ENCODE measurements around the gene FSTL3.

Gene FSTL3

DNA sequence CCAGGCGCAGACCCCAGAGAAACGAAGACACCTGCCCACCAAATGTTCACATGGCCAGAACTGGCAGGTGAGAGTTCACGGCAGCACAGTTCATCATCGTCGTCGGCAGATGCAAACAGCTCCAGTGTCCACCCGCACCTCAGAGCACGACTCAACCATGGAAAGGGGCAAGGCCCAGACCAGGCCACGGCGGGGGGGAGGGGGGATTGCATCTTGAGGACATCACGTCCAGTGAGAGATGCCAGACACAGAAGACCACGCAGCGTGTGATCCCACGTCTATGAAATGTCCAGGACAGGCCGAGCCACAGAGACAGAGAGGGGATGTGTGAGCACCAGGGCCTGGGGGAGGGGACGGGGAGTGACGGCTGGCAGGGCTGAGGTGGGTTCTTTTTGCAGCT is 20.5 kb upstream of the FSTL3 start:
- Histone ChIP-seq H3K9me3 (ENCODE audit: control insufficient read depth, low read length) (no peaks in the 10 kb centered on the region), H3K4me1 (ENCODE audit: control insufficient read depth, insufficient read depth, low read length, poor library complexity, severe bottlenecking) (no peaks in the 10 kb centered on the region), H3K4me3 (ENCODE audit: extremely low read depth, insufficient read depth, low read length, poor library complexity, severe bottlenecking) (no peak overlapping the region), H3K27ac (ENCODE audit: low read depth, low read length, severe bottlenecking) (no peak overlapping the region), H3K36me3 (ENCODE audit: control insufficient read depth, insufficient read depth, low read length) (peaks cover 64% of the 10 kb centered on the region)
- 96% methylated on average over 17 of the region's 17 CpGs for WGBS, 2 experiments (ENCODE audit: insufficient coverage in 2 of 2)

DNA sequence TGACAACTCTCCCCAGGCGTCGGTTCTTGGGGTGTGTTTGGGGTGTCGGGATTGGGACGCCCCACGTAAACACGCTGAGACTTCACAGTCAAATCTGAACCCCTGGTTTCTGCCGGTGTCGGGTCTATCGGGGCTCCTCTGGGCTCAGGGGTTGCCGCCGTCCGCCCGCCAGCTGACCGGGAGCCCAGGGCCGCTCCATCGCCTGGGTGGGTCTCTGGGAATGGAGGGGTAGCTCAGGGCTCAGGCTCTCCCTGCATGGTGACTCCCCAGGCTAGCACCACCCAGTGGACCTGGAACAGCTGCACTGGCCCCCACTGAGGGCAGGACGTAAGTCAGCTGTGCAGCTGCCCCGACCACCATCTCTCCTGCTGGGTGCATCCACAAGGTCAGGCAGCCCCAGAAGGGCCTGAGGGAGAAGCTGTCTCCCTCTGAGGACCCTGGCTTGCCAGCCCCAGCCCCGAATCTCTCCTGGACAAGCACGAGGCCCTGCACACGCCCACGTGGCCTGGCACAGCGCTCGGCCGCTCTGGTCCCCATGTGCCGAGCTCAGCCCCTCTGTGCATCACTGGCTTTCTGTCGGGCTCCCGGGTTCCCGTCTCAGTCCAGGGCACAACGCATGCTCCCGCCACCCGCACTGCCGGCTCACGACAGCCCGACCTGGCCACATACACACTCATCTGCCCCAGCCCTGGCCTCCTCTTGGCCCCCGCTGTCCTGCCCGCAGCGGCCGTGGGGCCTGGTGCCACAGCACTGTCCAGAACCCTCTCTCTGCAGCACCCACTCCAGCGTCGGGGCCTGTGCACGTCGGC is 19.2 kb upstream of the FSTL3 start:
- WGBS, 2 experiments (ENCODE audit: insufficient coverage in 2 of 2), result 94% methylated on average over 38 to 43 of the region's 43 CpGs
- no peaks in the 10 kb centered on the region for H3K9me3 ChIP-seq (ENCODE audit: control insufficient read depth, low read length)
- no peak overlapping the region for H3K27ac ChIP-seq (ENCODE audit: low read depth, low read length, severe bottlenecking)
- no peak overlapping the region for H3K4me3 ChIP-seq (ENCODE audit: extremely low read depth, insufficient read depth, low read length, poor library complexity, severe bottlenecking)
- peaks cover 57% of the 10 kb centered on the region for H3K36me3 ChIP-seq (ENCODE audit: control insufficient read depth, insufficient read depth, low read length)
- peaks cover 7% of the 10 kb centered on the region for H3K4me1 ChIP-seq (ENCODE audit: control insufficient read depth, insufficient read depth, low read length, poor library complexity, severe bottlenecking)

DNA sequence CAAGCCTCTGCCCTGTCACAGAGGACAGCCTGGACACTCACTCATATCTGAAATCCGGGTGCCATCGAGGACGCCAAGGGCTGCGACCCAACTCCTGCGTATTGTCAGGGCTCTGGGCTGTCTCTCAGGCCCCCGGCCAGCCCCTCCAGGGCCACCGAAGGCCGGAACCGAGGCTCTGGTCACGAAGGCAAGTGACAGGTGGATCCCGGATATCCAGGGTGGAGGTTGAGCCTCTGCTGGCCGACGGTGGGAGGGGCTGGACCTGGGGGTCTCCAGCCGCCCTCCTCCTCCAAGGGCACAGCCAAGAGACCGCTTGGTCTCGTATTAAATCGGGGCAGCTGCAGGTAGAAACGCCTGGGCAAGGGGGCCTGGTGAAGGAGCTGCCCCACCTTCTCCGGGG is 18.6 kb upstream of the FSTL3 start:
- peaks cover 7% of the 10 kb centered on the region for H3K4me1 ChIP-seq (ENCODE audit: control insufficient read depth, insufficient read depth, low read length, poor library complexity, severe bottlenecking)
- peaks cover 51% of the 10 kb centered on the region for H3K36me3 ChIP-seq (ENCODE audit: control insufficient read depth, insufficient read depth, low read length)
- no peak overlapping the region for H3K27ac ChIP-seq (ENCODE audit: low read depth, low read length, severe bottlenecking)
- WGBS, 2 experiments (ENCODE audit: insufficient coverage in 2 of 2), result 90 to 95% methylated on average over 14 to 19 of the region's 19 CpGs
- no peak overlapping the region for H3K4me3 ChIP-seq (ENCODE audit: extremely low read depth, insufficient read depth, low read length, poor library complexity, severe bottlenecking)
- no peaks in the 10 kb centered on the region for H3K9me3 ChIP-seq (ENCODE audit: control insufficient read depth, low read length)

DNA sequence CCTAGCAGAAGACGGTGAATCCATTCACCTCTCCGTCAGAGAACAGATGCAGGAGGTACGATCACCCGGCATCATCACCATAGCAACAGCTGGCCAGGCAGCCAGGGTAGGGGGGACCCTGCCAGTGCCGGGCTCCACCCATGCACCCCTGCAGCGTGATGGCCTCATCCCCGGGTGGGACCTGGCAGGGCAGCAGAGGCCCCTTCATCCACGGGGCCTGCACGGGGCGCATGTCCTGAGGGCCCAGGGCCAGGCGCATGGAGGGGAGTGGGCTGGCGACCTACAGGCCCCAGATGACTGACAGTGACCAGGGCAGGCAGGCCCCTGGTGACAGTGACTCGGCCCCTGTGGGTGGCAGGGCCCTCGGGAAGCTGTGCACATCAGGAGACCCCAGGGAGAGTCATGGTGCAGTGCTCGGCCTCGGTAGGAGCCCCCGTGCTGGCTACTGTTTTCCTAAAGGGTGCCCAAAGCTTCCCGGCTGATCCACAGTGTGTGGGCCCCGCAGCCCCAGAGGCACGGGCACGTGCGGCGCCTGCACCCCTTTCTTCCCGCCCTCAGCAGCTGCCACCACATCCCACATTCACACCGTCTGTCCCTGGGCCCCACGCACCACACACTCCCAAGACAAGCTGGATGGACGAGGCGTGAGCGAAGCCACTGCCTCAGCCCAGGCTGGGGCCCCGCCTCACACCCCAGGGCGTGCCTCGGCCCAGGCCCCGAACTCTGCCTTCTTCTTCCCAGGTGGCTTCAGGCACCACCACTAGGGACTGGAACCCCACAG is 17.9 kb upstream of the FSTL3 start:
- H3K9me3 ChIP-seq (ENCODE audit: control insufficient read depth, low read length), result no peaks in the 10 kb centered on the region
- H3K4me1 ChIP-seq (ENCODE audit: control insufficient read depth, insufficient read depth, low read length, poor library complexity, severe bottlenecking), result peaks cover 7% of the 10 kb centered on the region
- H3K4me3 ChIP-seq (ENCODE audit: extremely low read depth, insufficient read depth, low read length, poor library complexity, severe bottlenecking), result no peak overlapping the region
- WGBS, 2 experiments (ENCODE audit: insufficient coverage in 2 of 2), result 92 to 96% methylated on average over 31 to 33 of the region's 33 CpGs
- H3K36me3 ChIP-seq (ENCODE audit: control insufficient read depth, insufficient read depth, low read length), result peaks cover 45% of the 10 kb centered on the region
- H3K27ac ChIP-seq (ENCODE audit: low read depth, low read length, severe bottlenecking), result no peak overlapping the region

DNA sequence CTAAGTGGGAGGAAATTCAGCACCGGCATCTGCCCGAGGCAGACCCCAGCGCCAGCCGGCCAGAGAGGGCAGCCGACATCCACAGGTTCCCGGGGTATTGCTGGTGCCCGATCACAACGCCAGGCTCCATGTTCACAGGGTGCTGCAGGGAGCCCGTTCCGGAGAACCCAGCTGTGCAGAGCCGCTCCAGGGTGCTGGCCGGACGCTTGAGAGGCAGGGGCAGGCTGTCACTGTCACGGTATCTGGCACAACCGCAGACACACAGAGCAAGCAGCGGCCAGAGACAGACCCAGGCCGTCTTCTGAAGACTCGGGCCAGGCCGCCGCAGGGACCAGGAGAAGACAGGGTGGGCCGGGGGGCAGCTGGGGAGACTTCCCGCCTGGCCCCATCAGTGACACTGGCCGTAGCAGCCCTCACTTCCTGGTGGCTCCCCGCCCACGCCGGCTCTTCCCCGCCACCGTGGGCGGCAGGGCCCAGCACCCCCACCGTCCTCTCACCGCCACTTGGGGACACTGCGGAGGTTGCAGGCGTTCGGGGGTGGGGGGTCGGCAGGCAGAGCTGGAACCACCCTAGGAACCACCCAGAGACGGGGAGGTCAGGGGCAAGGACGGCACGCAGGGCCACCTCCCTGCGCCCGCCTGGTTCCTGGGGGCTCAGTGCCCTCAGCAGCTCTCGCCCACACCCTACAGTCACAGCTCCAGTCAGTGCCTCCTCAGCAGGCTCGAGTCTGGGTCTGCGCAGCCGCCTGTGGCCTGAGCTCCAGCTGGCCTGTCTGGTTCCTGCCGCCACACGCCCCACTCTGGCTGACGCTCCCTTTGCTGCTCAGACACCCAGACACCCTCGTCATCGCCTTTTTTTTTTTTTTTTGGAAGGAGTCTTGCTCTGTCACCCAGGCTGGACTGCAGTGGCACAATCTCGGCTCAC is 17.0 kb upstream of the FSTL3 start:
- Histone ChIP-seq H3K4me1 (ENCODE audit: control insufficient read depth, insufficient read depth, low read length, poor library complexity, severe bottlenecking) (peaks cover 7% of the 10 kb centered on the region), H3K4me3 (ENCODE audit: extremely low read depth, insufficient read depth, low read length, poor library complexity, severe bottlenecking) (no peak overlapping the region), H3K27ac (ENCODE audit: low read depth, low read length, severe bottlenecking) (no peak overlapping the region), H3K36me3 (ENCODE audit: control insufficient read depth, insufficient read depth, low read length) (peaks cover 38% of the 10 kb centered on the region), H3K9me3 (ENCODE audit: control insufficient read depth, low read length) (no peaks in the 10 kb centered on the region)
- 92 to 94% methylated on average over 41 to 48 of the region's 50 CpGs for WGBS, 2 experiments (ENCODE audit: insufficient coverage in 2 of 2)

DNA sequence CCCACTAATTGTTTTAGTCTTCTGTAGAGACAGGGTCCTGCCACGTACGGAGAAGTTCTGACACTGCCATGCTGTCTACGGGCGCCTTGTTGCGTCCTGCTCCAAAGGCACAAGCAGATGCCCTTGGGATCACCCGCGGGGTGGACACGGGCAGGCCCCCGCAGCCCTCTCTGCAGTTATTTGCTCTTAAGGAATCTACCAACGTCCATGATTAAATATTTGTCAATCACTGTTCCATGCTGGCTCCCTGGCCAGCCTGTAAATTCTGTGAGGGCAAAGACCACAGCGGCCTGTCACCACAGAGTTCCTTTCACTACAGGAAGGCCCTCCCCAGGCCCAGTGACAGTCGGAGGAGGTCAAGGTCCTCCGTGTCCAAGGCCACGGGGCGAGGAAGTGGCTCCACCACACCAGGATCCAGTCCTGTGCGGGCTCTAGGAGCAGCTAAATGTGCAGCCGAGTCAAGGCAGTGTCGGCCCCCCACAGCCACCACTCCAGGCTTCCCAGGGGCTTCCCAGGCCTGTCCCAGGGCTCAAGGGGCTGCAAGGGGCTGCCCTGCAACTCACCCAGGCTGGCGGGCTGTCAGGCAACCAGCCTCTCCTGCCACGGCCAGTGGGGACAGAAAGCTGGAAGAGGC is 15.3 kb upstream of the FSTL3 start:
- Histone ChIP-seq H3K4me1 (ENCODE audit: control insufficient read depth, insufficient read depth, low read length, poor library complexity, severe bottlenecking) (peaks cover 7% of the 10 kb centered on the region), H3K4me3 (ENCODE audit: extremely low read depth, insufficient read depth, low read length, poor library complexity, severe bottlenecking) (peak overlapping the region; percentile 95), H3K36me3 (ENCODE audit: control insufficient read depth, insufficient read depth, low read length) (peaks cover 22% of the 10 kb centered on the region), H3K27ac (ENCODE audit: low read depth, low read length, severe bottlenecking) (peak overlapping the region; percentile 10), H3K9me3 (ENCODE audit: control insufficient read depth, low read length) (no peaks in the 10 kb centered on the region)
- WGBS, 2 experiments (ENCODE audit: insufficient coverage in 2 of 2), result 89 to 91% methylated on average over 14 to 19 of the region's 20 CpGs

DNA sequence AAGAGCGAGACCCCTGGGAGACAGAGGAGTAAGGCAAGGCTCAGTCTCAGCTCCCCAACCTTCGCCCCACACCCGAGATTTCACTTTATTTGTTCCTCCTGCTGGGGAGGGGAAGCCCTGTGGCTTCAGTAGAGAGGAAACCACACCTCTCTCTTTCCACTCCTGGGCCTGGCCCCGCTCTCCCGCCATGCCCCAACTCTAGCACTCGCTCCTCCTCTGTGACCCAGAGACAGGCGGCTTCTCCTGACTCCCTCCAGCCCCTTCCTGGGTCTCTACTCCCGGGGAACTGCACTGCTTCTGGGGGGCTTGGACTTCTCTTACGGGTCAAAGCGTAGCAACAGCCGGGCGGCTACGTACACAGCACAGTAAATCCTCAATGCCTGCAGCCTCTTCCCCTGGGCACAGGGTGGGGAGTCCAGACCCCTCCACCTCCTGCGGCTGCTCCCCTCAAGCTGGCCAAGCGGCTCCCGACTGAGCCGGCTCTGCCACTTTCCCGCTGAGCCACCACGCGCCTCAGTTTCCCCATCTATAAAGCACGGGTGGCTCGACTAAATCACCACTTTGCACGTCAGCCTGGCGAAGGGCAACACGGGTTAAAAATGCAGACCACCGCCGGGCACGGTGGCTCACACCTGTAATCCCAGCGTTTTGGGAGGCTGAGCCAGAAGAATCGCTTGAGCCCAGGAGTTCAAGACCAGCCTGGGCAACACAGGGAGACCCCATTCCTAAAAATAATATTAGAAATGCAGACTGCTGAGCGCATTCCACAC is 14.6 kb upstream of the FSTL3 start:
- H3K36me3 ChIP-seq (ENCODE audit: control insufficient read depth, insufficient read depth, low read length), result peaks cover 20% of the 10 kb centered on the region
- 49 to 51% methylated on average over 28 of the region's 31 CpGs for WGBS, 2 experiments (ENCODE audit: insufficient coverage in 2 of 2)
- H3K4me1 ChIP-seq (ENCODE audit: control insufficient read depth, insufficient read depth, low read length, poor library complexity, severe bottlenecking), result peaks cover 7% of the 10 kb centered on the region
- peak overlapping the region; percentile 95 for H3K4me3 ChIP-seq (ENCODE audit: extremely low read depth, insufficient read depth, low read length, poor library complexity, severe bottlenecking)
- H3K27ac ChIP-seq (ENCODE audit: low read depth, low read length, severe bottlenecking), result peak overlapping the region; percentile 16
- H3K9me3 ChIP-seq (ENCODE audit: control insufficient read depth, low read length), result peaks cover 1% of the 10 kb centered on the region

DNA sequence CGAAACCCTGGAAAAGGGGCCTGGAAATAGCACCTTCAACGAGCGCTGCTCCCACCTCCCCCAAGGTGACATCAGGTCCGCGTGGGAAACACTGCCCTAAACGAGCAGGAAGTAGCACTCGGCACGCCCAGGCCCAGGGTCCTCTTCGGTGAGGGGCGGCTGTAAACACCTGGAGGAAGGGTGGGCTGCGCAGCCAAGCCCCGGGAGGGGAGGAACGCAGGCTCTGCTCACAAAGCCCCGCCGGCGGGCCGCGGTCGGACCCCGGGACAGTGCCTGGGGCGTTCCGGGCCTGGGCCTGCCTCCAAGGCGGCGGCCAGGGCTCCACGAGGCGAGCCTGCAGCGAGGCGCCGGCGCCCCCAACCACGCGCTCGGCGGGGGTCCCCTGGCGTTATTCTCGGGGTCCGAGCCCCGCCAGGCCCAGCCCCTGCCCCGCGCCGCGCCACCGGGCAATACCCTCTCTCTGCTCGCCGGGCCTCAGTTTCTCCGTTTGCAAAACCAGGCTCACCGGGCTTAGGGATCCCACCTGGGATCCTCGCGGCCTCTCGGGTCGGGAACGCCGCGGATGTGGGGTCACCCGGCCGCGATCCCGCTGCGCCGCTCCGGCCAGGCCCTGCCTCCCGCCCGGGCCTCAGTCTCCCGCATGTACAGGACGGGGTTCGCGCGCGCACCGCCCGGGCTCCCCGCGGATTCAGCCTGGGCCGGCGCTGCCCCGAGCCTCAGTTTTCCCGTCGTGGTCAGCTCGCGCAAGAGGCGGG is 13.8 kb upstream of the FSTL3 start:
- Histone ChIP-seq H3K27ac (ENCODE audit: low read depth, low read length, severe bottlenecking) (peak overlapping the region; percentile 66), H3K4me1 (ENCODE audit: control insufficient read depth, insufficient read depth, low read length, poor library complexity, severe bottlenecking) (peaks cover 7% of the 10 kb centered on the region), H3K36me3 (ENCODE audit: control insufficient read depth, insufficient read depth, low read length) (peaks cover 19% of the 10 kb centered on the region), H3K9me3 (ENCODE audit: control insufficient read depth, low read length) (peaks cover 6% of the 10 kb centered on the region), H3K4me3 (ENCODE audit: extremely low read depth, insufficient read depth, low read length, poor library complexity, severe bottlenecking) (peak overlapping the region; percentile 95)
- 1% methylated on average over 77 of the region's 81 CpGs for WGBS, 2 experiments (ENCODE audit: insufficient coverage in 2 of 2)

DNA sequence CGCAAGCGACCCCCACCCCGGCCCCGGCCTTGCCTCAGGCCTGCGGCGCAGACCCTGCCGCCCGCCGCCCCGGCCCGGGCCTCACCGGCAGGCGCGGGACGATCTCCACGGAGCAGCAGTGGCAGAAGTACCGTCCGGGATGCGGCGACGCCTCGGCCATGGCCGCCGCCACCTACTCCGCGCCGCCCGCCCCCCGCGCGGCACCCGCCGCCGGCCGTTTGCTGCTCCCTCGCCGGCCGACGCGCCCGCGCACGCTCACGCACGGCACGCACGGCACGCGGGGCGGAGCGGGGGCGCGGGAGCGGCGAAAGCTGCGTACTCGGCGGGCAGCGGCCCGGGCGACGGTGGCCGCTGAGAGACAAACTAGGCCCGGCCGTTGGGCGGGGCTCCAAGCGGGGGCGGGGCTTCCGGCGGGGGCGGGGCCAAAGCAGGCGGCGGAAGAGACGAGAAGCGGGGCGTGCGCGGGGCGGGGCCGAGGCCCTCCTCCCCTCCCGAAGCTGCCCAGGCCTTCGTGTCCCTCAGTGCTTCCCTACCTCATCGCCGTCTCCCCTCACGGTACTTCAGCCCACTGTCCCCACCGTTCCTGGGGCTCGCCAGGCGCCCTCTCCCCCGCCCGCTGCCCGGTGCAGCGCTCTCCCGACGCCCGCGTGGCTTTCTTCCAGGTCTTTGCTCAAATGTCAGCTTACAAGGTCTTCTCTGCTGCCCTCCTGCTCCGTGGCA is 13.1 kb upstream of the FSTL3 start, which contains the start of gene RNF126:
RNF126 (minus strand) TSS at position 253 of the 720 bp plus-strand sequence; CDS start at position 160, 93 bp downstream.
- H3K9me3 ChIP-seq (ENCODE audit: control insufficient read depth, low read length), result peaks cover 6% of the 10 kb centered on the region
- peak within 1 kb of the TSS; percentile 95 for H3K4me3 ChIP-seq (ENCODE audit: extremely low read depth, insufficient read depth, low read length, poor library complexity, severe bottlenecking)
- peaks cover 14% of the 10 kb centered on the region for H3K36me3 ChIP-seq (ENCODE audit: control insufficient read depth, insufficient read depth, low read length)
- peaks cover 7% of the 10 kb centered on the region for H3K4me1 ChIP-seq (ENCODE audit: control insufficient read depth, insufficient read depth, low read length, poor library complexity, severe bottlenecking)
- WGBS, 2 experiments (ENCODE audit: insufficient coverage in 2 of 2), result 11% methylated on average over 54 to 64 of the region's 97 CpGs
- H3K27ac ChIP-seq (ENCODE audit: low read depth, low read length, severe bottlenecking), result peak within 1 kb of the TSS; percentile 66
